Calu3 (cell line): ENCODE results near the gene SSMEM1. TPM values are rescaled to one million over a fixed set of nuclear protein-coding genes. Genes with fewer than 3 reads are reported as not detected.

Source experiments
- BruUV-seq: library from RNA; stranded (reverse); fragments of 400-500 nt; replicated peaks from 2 replicates; lab custom pipeline; 2021; lab: Mats Ljungman, UMichigan
- CTCF ChIA-PET: fragments of 300-600 bp; sonication (Branson Sonifier 250); formaldehyde crosslinking; loops from one replicate; lab custom pipeline; 2022; ENCODE audit warnings: antibody characterized with exemption; lab: Charles Lee
- DNase-seq: peaks from one replicate; pipeline ENCODE4 v3.0.0; 2022
- H3K27ac Mint-ChIP-seq: one replicate; pipeline ENCODE4 v1.8.0; 2022; ENCODE audit warnings: mixed read lengths; ENCODE audit not compliant: unreplicated experiment
- H3K27me3 Mint-ChIP-seq: one replicate; pipeline ENCODE4 v1.8.0; 2022; ENCODE audit warnings: mixed read lengths; ENCODE audit not compliant: unreplicated experiment
- H3K36me3 Mint-ChIP-seq: one replicate; pipeline ENCODE4 v1.8.0; 2022; ENCODE audit warnings: mild to moderate bottlenecking, moderate library complexity, mixed read lengths; ENCODE audit not compliant: insufficient read depth, unreplicated experiment
- H3K4me1 Mint-ChIP-seq: one replicate; pipeline ENCODE4 v1.8.0; 2022; ENCODE audit warnings: mild to moderate bottlenecking, low read depth, mixed read lengths; ENCODE audit not compliant: unreplicated experiment
- H3K4me3 Mint-ChIP-seq: one replicate; pipeline ENCODE4 v1.8.0; 2022; ENCODE audit warnings: mild to moderate bottlenecking, low read depth, moderate library complexity, mixed read lengths; ENCODE audit not compliant: unreplicated experiment
- H3K9me3 Mint-ChIP-seq: one replicate; pipeline ENCODE4 v1.8.0; 2022; ENCODE audit warnings: low read depth, mixed read lengths; ENCODE audit not compliant: unreplicated experiment
- intact Hi-C: fragments of 100-400 bp; cut with micrococcal nuclease; formaldehyde crosslinking; loops from one replicate; pipeline ENCODE4 v1.10.0; 2022; ENCODE audit not compliant: unreplicated experiment
- total RNA-seq: library from RNA; stranded (reverse); gene quantifications from 2 replicates; pipeline ENCODE4 v1.2.3, GENCODE V29; 2022
- TF ChIP-seq, protein P1 (sequence below): fragments of 200-600 bp; IDR thresholded peaks from one replicate; pipeline ENCODE4 v1.8.0; 2022; ENCODE audit warnings: antibody characterized with exemption; ENCODE audit not compliant: unreplicated experiment

The SSMEM1 gene
- total RNA-seq, 1 experiment from 2014 or later = not detected

- TF ChIP-seq, protein P1, sequence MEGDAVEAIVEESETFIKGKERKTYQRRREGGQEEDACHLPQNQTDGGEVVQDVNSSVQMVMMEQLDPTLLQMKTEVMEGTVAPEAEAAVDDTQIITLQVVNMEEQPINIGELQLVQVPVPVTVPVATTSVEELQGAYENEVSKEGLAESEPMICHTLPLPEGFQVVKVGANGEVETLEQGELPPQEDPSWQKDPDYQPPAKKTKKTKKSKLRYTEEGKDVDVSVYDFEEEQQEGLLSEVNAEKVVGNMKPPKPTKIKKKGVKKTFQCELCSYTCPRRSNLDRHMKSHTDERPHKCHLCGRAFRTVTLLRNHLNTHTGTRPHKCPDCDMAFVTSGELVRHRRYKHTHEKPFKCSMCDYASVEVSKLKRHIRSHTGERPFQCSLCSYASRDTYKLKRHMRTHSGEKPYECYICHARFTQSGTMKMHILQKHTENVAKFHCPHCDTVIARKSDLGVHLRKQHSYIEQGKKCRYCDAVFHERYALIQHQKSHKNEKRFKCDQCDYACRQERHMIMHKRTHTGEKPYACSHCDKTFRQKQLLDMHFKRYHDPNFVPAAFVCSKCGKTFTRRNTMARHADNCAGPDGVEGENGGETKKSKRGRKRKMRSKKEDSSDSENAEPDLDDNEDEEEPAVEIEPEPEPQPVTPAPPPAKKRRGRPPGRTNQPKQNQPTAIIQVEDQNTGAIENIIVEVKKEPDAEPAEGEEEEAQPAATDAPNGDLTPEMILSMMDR = no peak
- CTCF ChIA-PET = no interaction called here
- intact Hi-C loops = no loop called here
- H3K27me3 Mint-ChIP-seq = no peaks in the 10 kb centered on the region
- no peak overlapping the region for H3K27ac Mint-ChIP-seq
- no TSS peak for BruUV-seq
- H3K4me1 Mint-ChIP-seq = peaks cover 4% of the 10 kb centered on the region
- no peak overlapping the region for H3K4me3 Mint-ChIP-seq
- H3K36me3 Mint-ChIP-seq = peaks cover 5% of the 10 kb centered on the region
- H3K9me3 Mint-ChIP-seq = no peaks in the 10 kb centered on the region
- DNase-seq = no peak
Observed at GRCh38 chr7:130210181-130210935, 2.7 kb downstream of the SSMEM1 start.

GRCh38 chr7:130213828-130214227 is 6.2 kb downstream of the SSMEM1 start:
- Mint-ChIP-seq H3K36me3 (no peaks in the 10 kb centered on the region), H3K27ac (no peak overlapping the region), H3K9me3 (no peaks in the 10 kb centered on the region), H3K4me3 (no peak overlapping the region), H3K4me1 (no peaks in the 10 kb centered on the region), H3K27me3 (no peaks in the 10 kb centered on the region)
- no peak for DNase-seq
- BruUV-seq = no TSS peak
- TF ChIP-seq, protein P1 = no peak
- CTCF ChIA-PET = interaction anchor here (0.7 to 0.9 kb wide), 4 partner anchors 9 to 217 kb away, joined by 3 to 7 read pairs (median 4); partner anchors contain the start of gene TMEM209
- intact Hi-C loops = no loop called here

DNA sequence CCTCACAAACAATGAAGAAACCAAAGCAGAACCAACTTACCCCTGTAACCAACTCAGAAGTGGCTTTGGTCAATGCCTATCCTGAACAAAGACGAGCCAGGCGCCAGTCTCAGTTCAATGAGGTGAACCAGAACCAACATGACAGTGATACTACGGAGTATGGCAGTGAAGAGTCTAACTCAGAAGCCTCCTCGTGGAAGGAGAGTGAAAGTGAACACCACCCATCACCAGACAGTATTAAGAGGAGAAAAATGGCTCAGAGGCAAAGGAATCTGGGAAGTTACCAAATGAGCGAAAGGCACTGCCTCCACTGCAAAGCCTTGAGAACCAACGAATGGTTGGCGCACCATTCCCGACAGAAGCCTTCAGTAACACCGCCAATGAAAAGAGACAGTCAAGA is 8.4 kb downstream of the SSMEM1 start:
- H3K4me3 Mint-ChIP-seq = no peak overlapping the region
- no peaks in the 10 kb centered on the region for H3K27me3 Mint-ChIP-seq
- intact Hi-C loops = no loop called here
- TF ChIP-seq, protein P1 = no peak
- H3K27ac Mint-ChIP-seq = no peak overlapping the region
- no peaks in the 10 kb centered on the region for H3K9me3 Mint-ChIP-seq
- CTCF ChIA-PET = no interaction called here
- DNase-seq = no peak
- H3K4me1 Mint-ChIP-seq = peaks cover 15% of the 10 kb centered on the region
- H3K36me3 Mint-ChIP-seq = no peaks in the 10 kb centered on the region
- BruUV-seq = no TSS peak

GRCh38 chr7:130216750-130217149 is 9.1 kb downstream of the SSMEM1 start:
- no peaks in the 10 kb centered on the region for H3K27me3 Mint-ChIP-seq
- H3K9me3 Mint-ChIP-seq = no peaks in the 10 kb centered on the region
- peaks cover 15% of the 10 kb centered on the region for H3K4me1 Mint-ChIP-seq
- BruUV-seq = no TSS peak
- CTCF ChIA-PET = no interaction called here
- intact Hi-C loops = no loop called here
- DNase-seq = no peak
- TF ChIP-seq, protein P1 = no peak
- H3K4me3 Mint-ChIP-seq = no peak overlapping the region
- no peak overlapping the region for H3K27ac Mint-ChIP-seq
- H3K36me3 Mint-ChIP-seq = no peaks in the 10 kb centered on the region
